ENCODE results near the gene MPHOSPH10.
"Not testable (repeated sequence)": the region's sequence is repeated elsewhere in the genome, so short reads cannot be mapped to it uniquely, and the experiment has no call there.

The MPHOSPH10 gene

DNA sequence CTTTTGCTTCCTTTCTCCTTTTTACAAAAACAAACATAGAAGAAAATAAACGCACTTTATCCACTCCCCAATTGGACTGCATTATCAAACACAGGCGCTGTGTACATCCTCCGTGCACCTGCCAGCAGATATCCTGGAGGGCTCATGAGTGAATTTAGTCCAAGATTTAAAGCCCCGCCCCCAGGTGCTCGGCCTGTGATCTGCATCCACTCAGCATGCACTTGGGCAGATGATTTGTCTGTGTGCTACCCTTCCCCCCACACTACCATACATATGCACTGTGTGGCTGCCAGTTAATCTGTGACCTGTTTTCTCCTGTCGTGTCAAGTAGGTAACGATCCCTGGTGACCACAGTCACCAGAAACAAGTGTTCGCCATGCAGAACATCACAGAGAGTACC lies 48.4 kb downstream of the MPHOSPH10 start:
- DNase-seq (ENCODE audit: low read depth), result not testable (repeated sequence)

DNA sequence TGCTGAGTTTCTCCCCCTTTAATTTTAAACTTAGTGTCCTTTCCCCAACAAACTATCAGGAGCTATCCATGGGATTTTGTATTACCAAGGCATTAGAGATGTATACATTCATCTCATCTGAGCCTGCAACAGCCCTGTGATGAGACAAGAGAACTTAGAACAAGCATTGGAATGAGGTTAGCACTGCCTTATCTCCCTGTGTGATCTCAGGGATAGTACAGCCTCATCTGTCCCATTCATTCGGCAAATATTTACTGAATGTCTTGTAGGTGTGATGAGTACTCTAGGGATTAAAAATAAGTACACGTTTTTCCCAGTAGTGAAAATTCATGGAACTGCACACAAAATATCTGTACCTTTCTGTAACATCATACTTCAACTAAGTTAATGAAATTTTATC lies 50.9 kb downstream of the MPHOSPH10 start:
- no peak for DNase-seq (ENCODE audit: low read depth)

DNA sequence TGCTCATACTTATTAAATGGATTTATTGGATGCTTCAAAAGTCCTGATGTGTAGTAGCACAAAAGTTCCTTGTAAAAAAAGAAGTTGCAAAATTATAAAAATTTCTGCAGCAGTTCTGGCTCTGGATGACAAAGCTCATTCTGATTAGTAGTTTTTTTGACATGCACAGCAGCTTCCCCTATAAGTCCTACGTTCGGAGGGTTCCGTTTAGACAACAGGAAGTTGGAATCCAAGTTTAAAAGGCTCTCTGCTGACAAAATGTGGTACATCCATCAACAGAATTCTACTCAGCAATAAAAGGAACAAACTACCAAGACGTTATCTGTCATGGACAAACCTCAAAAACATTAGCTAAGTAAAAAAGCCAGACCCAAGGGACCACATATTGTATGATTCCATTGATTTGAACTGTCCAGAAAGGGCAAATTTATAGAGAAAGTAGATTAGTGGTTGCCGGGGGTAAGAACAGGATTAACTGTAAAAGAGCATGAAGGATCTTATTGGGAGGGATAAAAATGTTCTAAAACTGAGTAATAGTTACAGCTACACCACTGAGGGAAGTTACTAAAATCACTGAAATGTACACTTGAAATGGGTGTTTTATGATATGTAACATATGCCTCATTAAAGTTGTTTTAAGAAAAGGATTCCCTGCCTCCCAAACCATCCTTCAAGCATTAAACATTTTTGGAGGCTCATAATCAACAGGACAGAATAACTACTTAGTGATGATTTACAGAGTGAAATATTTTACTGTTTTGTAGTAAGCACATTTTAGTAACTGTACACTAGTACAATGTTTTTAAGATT lies 53.1 kb downstream of the MPHOSPH10 start:
- DNase-seq (ENCODE audit: low read depth), result not testable (repeated sequence)

DNA sequence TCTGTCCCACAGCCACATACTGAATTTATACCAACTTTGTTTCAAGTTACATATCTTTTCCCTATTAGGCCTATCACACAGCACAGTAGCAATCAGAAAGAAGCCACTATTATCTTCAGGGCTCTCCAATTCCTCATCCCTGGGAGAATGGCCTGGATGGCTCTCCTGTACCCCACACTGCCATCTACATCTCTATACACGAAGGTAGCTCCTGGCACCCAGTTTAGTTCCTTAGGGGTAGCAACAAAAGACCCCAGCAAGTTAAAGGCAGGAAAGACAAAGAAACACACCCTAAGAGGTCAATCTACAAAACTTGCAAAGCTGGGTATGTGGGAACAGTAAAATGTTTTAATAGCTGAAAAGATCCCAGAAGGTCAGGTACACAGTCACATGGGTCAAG lies 56.5 kb downstream of the MPHOSPH10 start:
- DNase-seq (ENCODE audit: low read depth), result no peak

DNA sequence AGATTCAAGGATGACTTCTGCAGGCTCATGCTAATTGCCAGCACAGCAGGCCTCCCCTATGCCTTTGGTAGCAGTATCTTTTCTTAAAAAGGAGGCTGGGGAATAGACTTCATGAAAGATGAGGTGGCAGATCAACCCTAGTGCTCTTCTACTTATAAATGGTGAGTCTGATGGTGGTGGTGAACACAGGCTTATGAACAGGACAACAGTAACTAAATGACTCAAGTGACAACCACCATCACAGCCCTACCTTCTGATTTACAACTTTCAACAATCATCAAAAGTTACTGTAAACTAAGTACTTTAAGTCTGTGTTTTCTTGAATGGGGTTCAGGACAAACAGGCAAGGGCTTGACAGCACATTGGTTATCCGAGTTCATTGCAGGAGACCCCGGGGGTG lies 57.2 kb downstream of the MPHOSPH10 start:
- DNase-seq (ENCODE audit: low read depth), result no peak

DNA sequence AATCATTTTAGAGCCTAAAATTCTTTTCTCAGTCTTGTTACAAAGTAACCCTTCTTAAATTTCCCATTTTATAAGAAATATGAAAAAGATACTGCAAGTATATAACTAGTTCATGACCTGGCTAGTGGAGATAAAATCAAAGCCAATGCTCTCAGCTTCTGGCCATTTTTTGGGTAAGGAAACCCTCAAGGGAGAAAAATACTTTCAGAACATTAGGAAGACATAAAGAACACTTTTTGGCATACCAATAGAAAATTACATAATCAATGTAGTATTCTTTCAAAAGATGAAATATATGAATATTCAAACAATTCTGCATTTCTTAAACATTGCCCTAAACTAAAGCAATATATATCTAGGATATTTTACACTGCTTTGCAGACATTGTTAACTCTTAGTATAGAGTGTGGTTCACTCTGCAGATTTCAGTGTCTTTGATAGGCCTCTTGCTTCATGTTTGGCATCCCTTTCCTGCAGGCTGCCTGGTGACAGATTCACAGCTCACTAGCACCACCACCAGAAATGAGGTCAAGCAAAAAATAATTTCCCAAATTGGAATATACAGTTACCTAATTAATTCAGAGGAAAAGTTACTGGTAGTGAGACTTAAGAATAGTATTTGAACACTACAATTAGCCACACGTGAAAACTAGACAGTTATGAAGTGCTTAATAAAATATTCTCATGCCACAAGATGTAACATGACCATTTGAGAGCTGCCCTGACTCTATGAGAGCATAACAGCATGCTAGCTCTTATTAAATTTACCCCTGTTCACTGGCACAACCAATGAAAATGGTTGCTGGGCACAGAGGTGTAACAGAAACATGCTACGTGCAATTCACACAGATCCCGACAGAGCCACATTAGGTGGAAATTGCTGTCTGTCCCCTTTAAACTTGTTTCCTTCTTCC lies 60.5 kb downstream of the MPHOSPH10 start:
- no peak for DNase-seq (ENCODE audit: low read depth)

DNA sequence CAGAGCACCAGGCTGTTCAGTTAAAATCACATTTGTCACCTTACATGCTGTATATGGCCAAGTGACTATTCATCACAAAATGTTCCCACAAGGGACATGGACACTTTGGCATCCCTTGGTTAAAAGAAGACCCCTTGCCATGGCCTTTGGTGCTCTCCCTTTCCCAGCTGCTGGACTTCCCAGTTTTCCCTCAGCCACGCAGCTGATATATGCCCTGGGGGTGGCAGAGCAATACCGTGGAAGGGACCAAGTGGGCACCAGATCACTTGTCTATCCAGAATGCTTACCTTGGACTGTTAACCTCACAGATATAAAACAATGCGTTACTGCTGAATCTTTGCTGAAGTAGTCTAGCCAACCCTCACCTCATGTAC lies 61.1 kb downstream of the MPHOSPH10 start:
- DNase-seq (ENCODE audit: low read depth), result no peak
